ENCODE measurements around the gene ALDH1L1.
A peak's percentile ranks its signal among the peaks of the same experiment; 100 is the strongest.
"Not testable (repeated sequence)": the region's sequence is repeated elsewhere in the genome, so short reads cannot be mapped to it uniquely, and the experiment has no call there.

ALDH1L1 gene

DNA sequence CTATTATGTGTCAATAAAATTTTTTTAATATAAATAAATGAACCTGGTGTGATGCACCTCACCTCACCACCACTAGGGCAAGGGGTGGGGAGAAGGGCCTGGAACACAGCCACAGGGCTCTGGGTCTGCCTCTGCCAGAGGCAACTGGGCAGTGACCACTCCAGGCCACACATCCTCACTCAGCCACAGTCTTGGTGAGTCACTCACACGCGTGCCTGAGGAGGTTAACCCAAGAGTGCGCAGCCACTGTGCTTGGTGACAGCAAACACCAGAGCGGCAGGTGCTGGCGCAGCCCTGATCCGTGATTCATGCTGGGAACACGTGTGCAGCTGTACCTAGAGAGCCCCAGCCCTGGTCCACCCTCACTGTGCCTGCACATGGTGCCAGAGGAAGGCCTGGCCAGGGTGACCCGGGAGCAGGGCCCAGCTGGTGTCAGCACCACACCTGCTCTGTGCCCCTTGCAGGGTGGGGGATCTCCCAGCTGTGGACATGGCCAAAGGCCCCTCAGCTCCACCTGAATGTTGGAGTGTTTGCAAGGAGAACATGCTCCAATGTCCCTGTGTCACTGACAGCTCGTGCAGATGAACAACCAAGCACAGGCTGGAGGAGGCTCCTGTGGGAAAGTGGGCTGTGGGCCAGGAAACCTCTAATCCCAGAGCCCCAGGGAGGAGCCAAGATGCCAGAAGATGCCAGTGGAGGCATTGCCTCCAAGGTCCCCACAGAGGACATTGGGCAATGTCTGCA lies 98.6 kb downstream of the ALDH1L1 start:
- peak; percentile 76 for DNase-seq (ENCODE audit: low spot score)

GRCh38 chr3:126080970-126081369 lies 99.4 kb downstream of the ALDH1L1 start:
- no peak for DNase-seq (ENCODE audit: low spot score)

GRCh38 chr3:126078866-126079265 lies 101.5 kb downstream of the ALDH1L1 start:
- no peak for DNase-seq (ENCODE audit: low spot score)

- peak; percentile 6 for DNase-seq (ENCODE audit: low spot score)
Observed at GRCh38 chr3:126077754-126078153, 102.6 kb downstream of the ALDH1L1 start.

DNA sequence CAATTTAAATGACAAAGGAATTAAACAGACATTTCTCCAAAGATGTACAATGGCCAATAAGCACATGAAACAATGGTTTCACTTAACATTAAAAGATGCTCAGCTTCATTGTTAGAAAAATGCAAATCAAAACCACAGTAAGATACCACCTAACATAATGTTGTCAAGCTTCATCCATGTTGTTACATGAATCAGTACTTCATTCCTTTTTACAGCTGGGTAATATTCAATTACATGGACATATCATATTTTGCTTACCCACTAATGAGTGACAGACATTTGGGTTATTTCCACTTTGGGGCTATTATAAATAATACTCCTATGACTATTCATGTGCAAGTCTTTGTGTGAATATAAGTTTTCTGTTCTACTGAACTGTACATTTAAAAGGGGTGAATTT lies 104.2 kb downstream of the ALDH1L1 start:
- no peak for DNase-seq (ENCODE audit: low spot score)

- peak; percentile 6 for DNase-seq (ENCODE audit: low spot score)
Observed at GRCh38 chr3:126070146-126070545, 110.2 kb downstream of the ALDH1L1 start.

DNA sequence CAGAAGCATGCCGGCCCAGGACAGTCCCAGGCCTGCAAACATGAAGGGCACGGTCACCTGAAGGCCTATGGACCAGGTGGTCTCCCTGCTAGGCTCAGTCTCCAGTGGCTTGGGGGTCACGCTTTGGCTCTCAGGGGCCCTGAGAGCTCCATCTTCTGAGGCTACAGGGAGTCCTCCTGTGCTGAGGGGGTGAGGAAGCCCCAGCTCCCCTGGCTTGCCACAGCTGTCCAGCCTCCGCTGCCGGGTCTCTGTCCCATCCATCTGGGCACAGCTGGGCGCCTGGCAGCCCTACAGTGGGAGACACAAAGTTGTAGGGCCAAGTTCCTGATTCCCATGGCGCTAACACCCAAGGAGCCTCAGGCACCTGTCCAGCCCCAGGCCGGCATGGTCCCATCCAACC lies 112.4 kb downstream of the ALDH1L1 start:
- DNase-seq (ENCODE audit: low spot score), result no peak

- DNase-seq (ENCODE audit: low spot score), result not testable (repeated sequence)
Observed at GRCh38 chr3:126066676-126067075, 113.7 kb downstream of the ALDH1L1 start.

DNA sequence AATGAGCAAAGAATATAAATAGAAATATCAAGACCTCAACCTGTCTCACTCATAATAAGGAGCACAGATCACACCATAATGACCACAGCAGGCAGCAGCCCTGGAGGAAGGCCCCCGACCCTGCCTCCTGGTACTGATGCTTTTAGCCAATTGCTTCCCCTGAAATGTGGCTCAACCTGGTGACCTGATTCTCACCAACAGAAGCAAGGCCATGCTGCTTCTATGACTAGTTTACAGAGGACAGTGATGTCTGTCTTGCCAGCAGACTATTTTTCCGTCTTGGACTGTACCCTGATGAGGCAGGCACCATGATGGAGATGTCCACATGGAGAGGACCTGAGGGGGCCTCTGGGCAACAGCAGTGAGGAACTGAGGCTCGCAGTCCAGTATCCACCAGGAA lies 114.5 kb downstream of the ALDH1L1 start:
- no peak for DNase-seq (ENCODE audit: low spot score)

GRCh38 chr3:126064627-126065258 lies 115.6 kb downstream of the ALDH1L1 start:
- no peak for DNase-seq (ENCODE audit: low spot score)

DNA sequence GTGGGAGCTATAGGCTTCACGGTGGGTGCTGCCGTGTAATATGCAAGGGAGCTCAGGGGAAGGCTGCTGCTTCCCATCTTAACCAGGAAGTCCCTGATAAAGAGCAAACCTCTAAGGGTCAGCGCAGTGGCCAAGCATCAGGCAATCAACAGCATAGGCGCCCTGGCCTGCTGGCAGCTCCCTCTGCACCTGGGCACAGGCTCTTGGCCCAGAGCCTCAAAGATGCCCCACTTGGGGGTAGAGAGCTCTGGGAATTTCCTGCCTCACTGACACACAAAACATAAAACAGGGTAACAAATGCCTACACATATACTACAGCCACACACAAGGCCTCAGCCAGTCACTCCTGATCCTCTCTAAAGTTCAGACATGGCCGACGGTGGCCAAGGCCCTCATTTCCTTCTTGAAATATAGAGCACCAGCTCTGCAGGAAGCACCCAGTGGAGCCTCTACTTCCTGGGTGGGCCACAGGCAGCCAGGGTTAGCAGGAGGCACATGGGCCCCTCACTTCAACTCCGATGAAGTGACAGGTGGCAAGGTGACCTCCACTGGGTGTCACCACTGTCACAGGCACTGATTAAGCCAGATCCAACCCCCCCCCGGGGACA lies 116.9 kb downstream of the ALDH1L1 start:
- DNase-seq (ENCODE audit: low spot score), result no peak

GRCh38 chr3:126061301-126062032 lies 118.9 kb downstream of the ALDH1L1 start:
- peak; percentile 10 for DNase-seq (ENCODE audit: low spot score)

GRCh38 chr3:126060613-126061145 lies 119.7 kb downstream of the ALDH1L1 start:
- peak; percentile 7 for DNase-seq (ENCODE audit: low spot score)

- peak; percentile 10 for DNase-seq (ENCODE audit: low spot score)
Observed at GRCh38 chr3:126058666-126059065, 121.7 kb downstream of the ALDH1L1 start.

- peak; percentile 9 for DNase-seq (ENCODE audit: low spot score)
Observed at GRCh38 chr3:126057936-126058335, 122.5 kb downstream of the ALDH1L1 start.

GRCh38 chr3:126057501-126057819 lies 122.9 kb downstream of the ALDH1L1 start:
- peak; percentile 15 for DNase-seq (ENCODE audit: low spot score)

GRCh38 chr3:126056681-126057500 lies 123.5 kb downstream of the ALDH1L1 start:
- DNase-seq (ENCODE audit: low spot score), result peak; percentile 10

GRCh38 chr3:126056088-126056487 lies 124.3 kb downstream of the ALDH1L1 start:
- peak; percentile 8 for DNase-seq (ENCODE audit: low spot score)

DNA sequence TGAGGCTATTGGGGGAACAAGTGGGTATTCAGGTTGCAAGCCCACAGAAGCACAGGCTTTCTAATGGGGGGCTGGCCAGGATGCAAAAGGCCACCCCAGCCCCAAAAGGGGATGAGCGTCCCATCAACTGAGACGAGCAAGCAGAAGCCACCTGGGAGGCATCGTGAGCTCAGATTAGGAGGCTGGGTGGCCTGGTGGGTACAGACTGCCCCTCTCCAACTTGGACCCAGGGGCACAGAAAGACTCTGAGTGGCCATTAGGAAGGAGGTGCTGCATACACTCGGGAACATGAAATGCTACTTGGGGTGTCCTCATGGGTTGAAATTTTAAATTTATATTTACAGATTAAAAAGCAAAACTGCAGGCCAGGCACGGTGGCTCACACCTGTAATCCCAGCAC lies 125.5 kb downstream of the ALDH1L1 start:
- DNase-seq (ENCODE audit: low spot score), result no peak

GRCh38 chr3:126053949-126054569 lies 126.3 kb downstream of the ALDH1L1 start:
- peak; percentile 10 for DNase-seq (ENCODE audit: low spot score)
